Lower leg skin (tissue), 4 donors: Measurements from ENCODE around the gene LIPC. TPM values are rescaled to one million over a fixed set of nuclear protein-coding genes. Genes with fewer than 3 reads are reported as not detected.

Experiments
- DNase-seq, 2 donors: peaks; one replicate each; pipeline ENCODE4 v3.0.0-alpha.2; 2019; ENCODE audit warnings: low spot score in 2 of 2
- H3K4me3 ChIP-seq: fragments of 200-600 bp; sonication (generic); 2 replicates; pipeline ENCODE4 v1.5.1; 2017; ENCODE audit warnings: mild to moderate bottlenecking, low read depth; ENCODE audit not compliant: poor library complexity, severe bottlenecking
- CTCF ChIP-seq, 3 donors: fragments of 450-650 bp; IDR thresholded peaks; one replicate each; pipeline ENCODE4 v1.5.1; 2016; ENCODE audit warnings: antibody characterized with exemption in 3 of 3, mild to moderate bottlenecking in 3 of 3, moderate library complexity in 2 of 3
- POLR2A ChIP-seq, 2 donors: fragments of 450-650 bp; IDR thresholded peaks; one replicate each; pipeline ENCODE4 v1.6.1; 2016 to 2017; ENCODE audit warnings: antibody characterized with exemption in 2 of 2, mild to moderate bottlenecking in 1 of 2, moderate library complexity in 1 of 2
- WGBS, 2 donors: methylation state at CpG; one replicate each; pipeline ENCODE4 v1.1.5; 2018; 5-methylcytosine and 5-hydroxymethylcytosine counted together
- intact Hi-C: fragments of 100-400 bp; cut with DNase I; formaldehyde crosslinking; loops from one replicate; pipeline ENCODE4 v1.15.0; 2023; ENCODE audit warnings: low total_unique reads
- total RNA-seq, 4 donors: library from RNA; depleted of rRNA; stranded (reverse); fragments of >200 nt; gene quantifications; one replicate each; pipeline ENCODE4 v1.1.0, GENCODE V29; 2016

The LIPC gene
- total RNA-seq, 4 donors from 2014 or later = 0.13 to 0.71 TPM; not detected in 2

- H3K4me3 ChIP-seq = no peak overlapping the region
- WGBS, 2 donors = 36 to 44% methylated on average over 9 of the region's 9 CpGs
- TF ChIP-seq CTCF (IDR thresholded peaks at IDR 0.05) = no peak
- no peak for TF ChIP-seq POLR2A (IDR thresholded peaks at IDR 0.05)
- peak in 1 of 2 donors; percentile 79 for DNase-seq
- intact Hi-C loops = no loop called here
Measured at GRCh38 chr15:58441376-58442070, 9.7 kb downstream of the LIPC start.

- no peak overlapping the region for H3K4me3 ChIP-seq
- intact Hi-C loops = no loop called here
- TF ChIP-seq CTCF (IDR thresholded peaks at IDR 0.05) = no peak
- no peak for DNase-seq
- WGBS, 2 donors = 37 to 42% methylated on average over 4 of the region's 4 CpGs
Measured at GRCh38 chr15:58442122-58442521, 10.3 kb downstream of the LIPC start.

GRCh38 chr15:58443308-58443707 is 11.5 kb downstream of the LIPC start:
- intact Hi-C loops = no loop called here
- peak in 1 of 2 donors; percentile 75 for DNase-seq
- H3K4me3 ChIP-seq = no peak overlapping the region
- TF ChIP-seq CTCF (IDR thresholded peaks at IDR 0.05) (no peak), POLR2A (IDR thresholded peaks at IDR 0.05) (no peak)
- WGBS, 2 donors = 92 to 99% methylated on average over 4 of the region's 4 CpGs

GRCh38 chr15:58444056-58444455 is 12.3 kb downstream of the LIPC start:
- WGBS, 2 donors = 76 to 79% methylated on average over 7 of the region's 7 CpGs
- TF ChIP-seq POLR2A (IDR thresholded peaks at IDR 0.05) (no peak), CTCF (IDR thresholded peaks at IDR 0.05) (no peak)
- DNase-seq = peak in 1 of 2 donors; percentile 66

GRCh38 chr15:58444658-58445332 is 13.0 kb downstream of the LIPC start:
- intact Hi-C loops = no loop called here
- 51 to 52% methylated on average over 11 of the region's 11 CpGs for WGBS, 2 donors
- no peak overlapping the region for H3K4me3 ChIP-seq
- DNase-seq = peak; percentile 59 to 91
- TF ChIP-seq CTCF (IDR thresholded peaks at IDR 0.05) = no peak
- TF ChIP-seq POLR2A (IDR thresholded peaks at IDR 0.05) = no peak

More at GRCh38 chr15:58444056-58444455, 12.3 kb downstream of the LIPC start:
- intact Hi-C loops = no loop called here
- H3K4me3 ChIP-seq = no peak overlapping the region
